Measurements from ENCODE around the gene PANX2.

Gene PANX2

GRCh38 chr22:50226875-50227165 lies 56.3 kb downstream of the PANX2 start:
- H3K4me1 ChIP-seq (ENCODE audit: control insufficient read depth in 1 of 2, insufficient read depth in 1 of 2, low read depth in 1 of 2, low read length in 1 of 2), result no peaks in the 10 kb centered on the region
- H3K4me3 ChIP-seq (ENCODE audit: low read depth in 1 of 2, low read length in 1 of 2), result no peak overlapping the region
- no peak overlapping the region for H3K27ac ChIP-seq
- TF ChIP-seq CTCF (IDR thresholded peaks at IDR 0.05), result no peak
- H3K36me3 ChIP-seq, result peaks cover 78% of the 10 kb centered on the region
- no peaks in the 10 kb centered on the region for H3K27me3 ChIP-seq
- H3K9me3 ChIP-seq, result no peaks in the 10 kb centered on the region

- H3K4me1 ChIP-seq (ENCODE audit: control insufficient read depth in 1 of 2, insufficient read depth in 1 of 2, low read depth in 1 of 2, low read length in 1 of 2), result no peaks in the 10 kb centered on the region
- H3K36me3 ChIP-seq, result peaks cover 72% of the 10 kb centered on the region
These were observed 57.2 kb downstream of the PANX2 start for GRCh38 chr22:50227579-50228215.

GRCh38 chr22:50228366-50228765 lies 57.8 kb downstream of the PANX2 start:
- Histone ChIP-seq H3K4me1 (ENCODE audit: control insufficient read depth in 1 of 2, insufficient read depth in 1 of 2, low read depth in 1 of 2, low read length in 1 of 2) (no peaks in the 10 kb centered on the region), H3K27me3 (no peaks in the 10 kb centered on the region), H3K27ac (no peak overlapping the region), H3K4me3 (ENCODE audit: low read depth in 1 of 2, low read length in 1 of 2) (no peak overlapping the region), H3K36me3 (peaks cover 72% of the 10 kb centered on the region), H3K9me3 (no peaks in the 10 kb centered on the region)
- TF ChIP-seq CTCF (IDR thresholded peaks at IDR 0.05), result no peak

More at GRCh38 chr22:50227579-50228215, 57.2 kb downstream of the PANX2 start:
- TF ChIP-seq CTCF (IDR thresholded peaks at IDR 0.05), result no peak
- H3K27me3 ChIP-seq, result no peaks in the 10 kb centered on the region
- H3K9me3 ChIP-seq, result no peaks in the 10 kb centered on the region
- H3K27ac ChIP-seq, result no peak overlapping the region
- no peak overlapping the region for H3K4me3 ChIP-seq (ENCODE audit: low read depth in 1 of 2, low read length in 1 of 2)

GRCh38 chr22:50229370-50229769 lies 58.8 kb downstream of the PANX2 start:
- peaks cover 63% of the 10 kb centered on the region for H3K36me3 ChIP-seq
- H3K4me3 ChIP-seq (ENCODE audit: low read depth in 1 of 2, low read length in 1 of 2), result no peak overlapping the region
- no peaks in the 10 kb centered on the region for H3K27me3 ChIP-seq
- no peaks in the 10 kb centered on the region for H3K9me3 ChIP-seq
- no peaks in the 10 kb centered on the region for H3K4me1 ChIP-seq (ENCODE audit: control insufficient read depth in 1 of 2, insufficient read depth in 1 of 2, low read depth in 1 of 2, low read length in 1 of 2)
- H3K27ac ChIP-seq, result no peak overlapping the region
- TF ChIP-seq CTCF (IDR thresholded peaks at IDR 0.05), result no peak
